HEK293 (cell line): ENCODE measurements around the gene MYO1F.
"Not testable (repeated sequence)": the region's sequence is repeated elsewhere in the genome, so short reads cannot be mapped to it uniquely, and the experiment has no call there.

Experiments used
- CTCF ChIA-PET: fragments of 350-600 bp; formaldehyde crosslinking; extraction: SDS; loops from one replicate; lab custom pipeline; 2021; ENCODE audit warnings: antibody characterized with exemption; lab: Yijun Ruan, JAX
- POLR2A ChIA-PET: fragments of 300-600 bp; formaldehyde crosslinking; extraction: SDS; loops from one replicate; lab custom pipeline; 2020; ENCODE audit warnings: antibody characterized with exemption, inconsistent platforms; lab: Yijun Ruan, JAX
- H3K27ac ChIP-seq: fragments of 200-500 bp; sonication (Bioruptor generic); 2 replicates; pipeline ENCODE4 v1.5.1; 2014; ENCODE audit warnings: low read depth, low read length, control low read depth, inconsistent platforms; ENCODE audit errors: extremely low read depth
- H3K36me3 ChIP-seq, 2 experiments: fragments of 200-500 bp in 1 of 2; sonication (Bioruptor generic) in 1 of 2; 1 replicate in 1 of 2; 2 replicates in 1 of 2; pipeline ENCODE4 v1.5.1; 2014 to 2017; ENCODE audit warnings: inconsistent platforms in 2 of 2, low read length in 2 of 2; ENCODE audit not compliant: control insufficient read depth in 2 of 2, insufficient read depth in 1 of 2
- H3K4me1 ChIP-seq: fragments of 200-500 bp; sonication (Bioruptor generic); 2 replicates; pipeline ENCODE4 v1.5.1; 2014; ENCODE audit warnings: mild to moderate bottlenecking, low read length, inconsistent platforms; ENCODE audit not compliant: control insufficient read depth, insufficient read depth
- H3K4me3 ChIP-seq: 2 replicates; pipeline ENCODE4 v1.5.1; 2011; ENCODE audit warnings: low read depth, mild to moderate bottlenecking, control low read depth, low read length, moderate library complexity
- H3K9me3 ChIP-seq: fragments of 200-500 bp; sonication (Bioruptor generic); 2 replicates; pipeline ENCODE4 v1.5.1; 2014; ENCODE audit warnings: low read depth, low read length, inconsistent platforms; ENCODE audit not compliant: control insufficient read depth, insufficient read depth
- FEZF1 ChIP-seq: fragments of 450-650 bp; formaldehyde crosslinking; IDR thresholded peaks from 2 replicates; pipeline ENCODE4 v1.5.1; 2016; ENCODE audit warnings: missing biosample characterization, missing genetic modification characterization
- GLI2 ChIP-seq: fragments of 450-650 bp; formaldehyde crosslinking; IDR thresholded peaks from 2 replicates; pipeline ENCODE4; 2017; ENCODE audit warnings: missing biosample characterization, missing genetic modification characterization, low read depth, borderline replicate concordance
- GLIS2 ChIP-seq: fragments of 450-650 bp; formaldehyde crosslinking; IDR thresholded peaks from 2 replicates; pipeline ENCODE4 v1.5.1; 2016; ENCODE audit warnings: missing biosample characterization, missing genetic modification characterization
- MEIS1 ChIP-seq: sonication (generic); formaldehyde crosslinking; IDR thresholded peaks from 2 replicates; pipeline ENCODE4 v1.8.1; 2022; ENCODE audit warnings: missing genetic modification reagents, mild to moderate bottlenecking, borderline replicate concordance
- OSR2 ChIP-seq: fragments of 450-650 bp; formaldehyde crosslinking; IDR thresholded peaks from 2 replicates; pipeline ENCODE4 v1.5.1; 2016; ENCODE audit warnings: missing biosample characterization, missing genetic modification characterization
- PRDM1 ChIP-seq: fragments of 450-650 bp; formaldehyde crosslinking; IDR thresholded peaks from 2 replicates; pipeline ENCODE4; 2016; ENCODE audit warnings: missing biosample characterization, missing genetic modification characterization
- WT1 ChIP-seq: fragments of 450-650 bp; formaldehyde crosslinking; IDR thresholded peaks from 2 replicates; pipeline ENCODE4 v1.5.1; 2016; ENCODE audit warnings: missing biosample characterization, missing genetic modification characterization
- ZBTB20 ChIP-seq: fragments of 450-650 bp; formaldehyde crosslinking; IDR thresholded peaks from 2 replicates; pipeline ENCODE4 v1.5.1; 2016; ENCODE audit warnings: missing biosample characterization, missing genetic modification characterization
- ZNF140 ChIP-seq: fragments of 450-650 bp; formaldehyde crosslinking; IDR thresholded peaks from 2 replicates; pipeline ENCODE4 v1.5.1; 2016; ENCODE audit warnings: missing biosample characterization, missing genetic modification characterization
- ZNF169 ChIP-seq: fragments of 450-650 bp; formaldehyde crosslinking; IDR thresholded peaks from 2 replicates; pipeline ENCODE4 v1.5.1; 2016; ENCODE audit warnings: missing biosample characterization, missing genetic modification characterization
- ZNF2 ChIP-seq: fragments of 450-650 bp; formaldehyde crosslinking; IDR thresholded peaks from 2 replicates; pipeline ENCODE4 v1.5.1; 2016; ENCODE audit warnings: missing biosample characterization, missing genetic modification characterization
- ZNF23 ChIP-seq: fragments of 450-650 bp; formaldehyde crosslinking; IDR thresholded peaks from 2 replicates; pipeline ENCODE4 v1.5.1; 2016; ENCODE audit warnings: missing biosample characterization, missing genetic modification characterization, borderline replicate concordance
- ZNF248 ChIP-seq: fragments of 450-650 bp; formaldehyde crosslinking; IDR thresholded peaks from 2 replicates; pipeline ENCODE4 v1.5.1; 2017; ENCODE audit warnings: missing biosample characterization, missing genetic modification characterization
- ZNF274 ChIP-seq, 2 experiments: fragments of 200-500 bp in 1 of 2; fragments of 450-650 bp in 1 of 2; sonication (Bioruptor generic) in 1 of 2; formaldehyde crosslinking in 1 of 2; IDR thresholded peaks; 2 replicates each; pipeline versions ENCODE4 v1.5.1 to v1.6.1; 2014 to 2016; ENCODE audit warnings: borderline replicate concordance in 1 of 2, inconsistent platforms in 1 of 2, low read length in 1 of 2, missing biosample characterization in 1 of 2, missing genetic modification characterization in 1 of 2
- ZNF366 ChIP-seq: fragments of 450-650 bp; formaldehyde crosslinking; conservative IDR thresholded peaks from 2 replicates; pipeline ENCODE4 v1.5.1; 2016; ENCODE audit warnings: missing biosample characterization, missing genetic modification characterization
- ZNF521 ChIP-seq: fragments of 450-650 bp; formaldehyde crosslinking; IDR thresholded peaks from 2 replicates; pipeline ENCODE4 v1.5.1; 2017; ENCODE audit warnings: missing biosample characterization, mild to moderate bottlenecking, missing genetic modification characterization
- ZNF530 ChIP-seq: fragments of 450-650 bp; formaldehyde crosslinking; IDR thresholded peaks from 2 replicates; pipeline ENCODE4 v1.5.1; 2016; ENCODE audit warnings: low read depth, missing biosample characterization, missing genetic modification characterization
- ZNF654 ChIP-seq: fragments of 450-650 bp; formaldehyde crosslinking; IDR thresholded peaks from 2 replicates; pipeline ENCODE4 v1.5.1; 2016; ENCODE audit warnings: low read depth, missing biosample characterization, missing genetic modification characterization
- ZSCAN16 ChIP-seq: fragments of 450-650 bp; formaldehyde crosslinking; IDR thresholded peaks from 2 replicates; pipeline ENCODE4 v1.5.1; 2016; ENCODE audit warnings: missing biosample characterization, missing genetic modification characterization
- TF ChIP-seq, protein P1 (sequence below): fragments of 450-650 bp; formaldehyde crosslinking; IDR thresholded peaks from 2 replicates; pipeline ENCODE4 v1.5.1; 2016; ENCODE audit warnings: missing biosample characterization, missing genetic modification characterization
- TF ChIP-seq, protein P2 (sequence below): fragments of 450-650 bp; formaldehyde crosslinking; IDR thresholded peaks from 2 replicates; pipeline ENCODE4 v1.5.1; 2017; ENCODE audit warnings: missing biosample characterization, missing genetic modification characterization
- TF ChIP-seq, protein P3 (sequence below): fragments of 450-650 bp; formaldehyde crosslinking; IDR thresholded peaks from 2 replicates; pipeline ENCODE4 v1.5.1; 2017; ENCODE audit warnings: missing biosample characterization, missing genetic modification characterization
- TF ChIP-seq, protein P4 (sequence below): fragments of 450-650 bp; formaldehyde crosslinking; IDR thresholded peaks from 2 replicates; pipeline ENCODE4 v1.5.0; 2017; ENCODE audit warnings: missing biosample characterization, missing genetic modification characterization, borderline replicate concordance

MYO1F gene

DNA sequence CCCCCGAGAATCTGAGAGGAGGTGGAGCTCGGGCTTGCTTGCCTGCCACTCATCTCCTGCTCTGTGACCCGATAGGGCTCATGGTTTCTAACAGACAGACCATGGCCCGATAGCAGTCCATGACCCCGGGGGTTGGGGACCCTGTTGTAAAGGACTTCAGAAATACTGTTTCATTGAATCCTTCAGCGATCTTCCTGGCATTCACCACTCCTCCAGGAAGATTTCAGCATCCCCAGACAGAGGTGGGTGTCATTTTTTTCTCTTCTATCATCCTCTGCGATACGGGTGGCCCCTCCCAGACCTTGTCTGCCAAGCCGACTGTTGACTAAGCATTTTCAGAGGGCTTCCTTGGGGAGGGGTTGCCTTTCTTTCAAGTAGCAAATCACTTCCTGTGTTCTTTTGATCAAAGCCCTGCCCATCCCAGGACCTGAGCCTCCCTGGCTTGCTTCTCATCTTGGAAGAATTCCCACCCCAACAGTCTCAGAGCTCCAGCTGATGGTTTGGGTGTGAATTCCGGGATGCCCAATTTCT lies 1.7 kb downstream of the MYO1F start:
- TF ChIP-seq MEIS1 (CRISPR knock-in tag), result no peak
- no peak for TF ChIP-seq ZNF140 (tag by site-specific recombination)
- TF ChIP-seq ZNF248, result no peak
- no peak for TF ChIP-seq FEZF1 (tag by site-specific recombination)
- TF ChIP-seq ZNF654 (tag by site-specific recombination), result no peak
- no peak for TF ChIP-seq OSR2 (tag by site-specific recombination)
- TF ChIP-seq, protein P1, sequence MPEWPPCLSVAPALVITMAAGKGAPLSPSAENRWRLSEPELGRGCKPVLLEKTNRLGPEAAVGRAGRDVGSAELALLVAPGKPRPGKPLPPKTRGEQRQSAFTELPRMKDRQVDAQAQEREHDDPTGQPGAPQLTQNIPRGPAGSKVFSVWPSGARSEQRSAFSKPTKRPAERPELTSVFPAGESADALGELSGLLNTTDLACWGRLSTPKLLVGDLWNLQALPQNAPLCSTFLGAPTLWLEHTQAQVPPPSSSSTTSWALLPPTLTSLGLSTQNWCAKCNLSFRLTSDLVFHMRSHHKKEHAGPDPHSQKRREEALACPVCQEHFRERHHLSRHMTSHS (tag by site-specific recombination), result no peak
- no peak for TF ChIP-seq ZNF530 (tag by site-specific recombination)
- TF ChIP-seq, protein P2, sequence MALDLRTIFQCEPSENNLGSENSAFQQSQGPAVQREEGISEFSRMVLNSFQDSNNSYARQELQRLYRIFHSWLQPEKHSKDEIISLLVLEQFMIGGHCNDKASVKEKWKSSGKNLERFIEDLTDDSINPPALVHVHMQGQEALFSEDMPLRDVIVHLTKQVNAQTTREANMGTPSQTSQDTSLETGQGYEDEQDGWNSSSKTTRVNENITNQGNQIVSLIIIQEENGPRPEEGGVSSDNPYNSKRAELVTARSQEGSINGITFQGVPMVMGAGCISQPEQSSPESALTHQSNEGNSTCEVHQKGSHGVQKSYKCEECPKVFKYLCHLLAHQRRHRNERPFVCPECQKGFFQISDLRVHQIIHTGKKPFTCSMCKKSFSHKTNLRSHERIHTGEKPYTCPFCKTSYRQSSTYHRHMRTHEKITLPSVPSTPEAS, result no peak
- no peak for TF ChIP-seq ZNF169 (tag by site-specific recombination)
- TF ChIP-seq GLIS2 (tag by site-specific recombination), result no peak
- TF ChIP-seq, protein P3, sequence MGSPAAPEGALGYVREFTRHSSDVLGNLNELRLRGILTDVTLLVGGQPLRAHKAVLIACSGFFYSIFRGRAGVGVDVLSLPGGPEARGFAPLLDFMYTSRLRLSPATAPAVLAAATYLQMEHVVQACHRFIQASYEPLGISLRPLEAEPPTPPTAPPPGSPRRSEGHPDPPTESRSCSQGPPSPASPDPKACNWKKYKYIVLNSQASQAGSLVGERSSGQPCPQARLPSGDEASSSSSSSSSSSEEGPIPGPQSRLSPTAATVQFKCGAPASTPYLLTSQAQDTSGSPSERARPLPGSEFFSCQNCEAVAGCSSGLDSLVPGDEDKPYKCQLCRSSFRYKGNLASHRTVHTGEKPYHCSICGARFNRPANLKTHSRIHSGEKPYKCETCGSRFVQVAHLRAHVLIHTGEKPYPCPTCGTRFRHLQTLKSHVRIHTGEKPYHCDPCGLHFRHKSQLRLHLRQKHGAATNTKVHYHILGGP (tag by site-specific recombination), result no peak
- no peak for TF ChIP-seq ZNF274 (IDR thresholded peaks at IDR 0.05; ENCODE audit: low read length)
- no peak for TF ChIP-seq ZNF274 (tag by site-specific recombination; IDR thresholded peaks at IDR 0.05; ENCODE audit: borderline replicate concordance)
- no peaks in the 10 kb centered on the region for H3K4me1 ChIP-seq
- POLR2A ChIA-PET, result interaction anchor here (1.0 kb wide), 1 partner anchor 62 kb away, joined by 4 read pairs; the partner anchor contains the start of gene ZNF414
- H3K27ac ChIP-seq, result no peak overlapping the region
- no peak overlapping the region for H3K4me3 ChIP-seq
- no peaks in the 10 kb centered on the region for H3K36me3 ChIP-seq
- no peaks in the 10 kb centered on the region for H3K9me3 ChIP-seq
- CTCF ChIA-PET, result interaction anchor here (0.6 to 1.0 kb wide), 2 partner anchors 41 to 63 kb away, joined by 3 read pairs; no protein-coding TSS in a partner anchor

DNA sequence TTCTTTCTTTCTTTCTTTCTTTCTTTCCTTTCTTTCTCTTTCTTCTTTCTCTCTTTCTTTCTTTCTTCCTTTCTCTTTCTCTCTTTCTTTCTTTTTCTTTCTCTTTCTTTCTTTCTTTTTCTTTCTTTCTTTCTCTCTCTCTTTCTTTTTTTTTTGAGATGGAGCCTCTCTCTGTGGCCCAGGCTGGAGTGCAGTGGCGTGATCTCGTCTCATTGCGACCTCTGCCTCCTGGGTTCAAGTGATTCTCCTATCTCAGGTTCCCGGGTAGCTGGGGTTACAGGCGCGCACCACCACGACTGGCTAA lies 2.7 kb downstream of the MYO1F start:
- H3K4me3 ChIP-seq, H3K27ac ChIP-seq, POLR2A ChIA-PET, CTCF ChIA-PET, H3K36me3 ChIP-seq, H3K9me3 ChIP-seq, H3K4me1 ChIP-seq: not testable (repeated sequence)
- TF ChIP-seq ZNF366 (tag by site-specific recombination) (peak; percentile 55), PRDM1 (tag by site-specific recombination) (0 out of 2 replicates have a peak, but pooled peaks have one; percentile 45)

DNA sequence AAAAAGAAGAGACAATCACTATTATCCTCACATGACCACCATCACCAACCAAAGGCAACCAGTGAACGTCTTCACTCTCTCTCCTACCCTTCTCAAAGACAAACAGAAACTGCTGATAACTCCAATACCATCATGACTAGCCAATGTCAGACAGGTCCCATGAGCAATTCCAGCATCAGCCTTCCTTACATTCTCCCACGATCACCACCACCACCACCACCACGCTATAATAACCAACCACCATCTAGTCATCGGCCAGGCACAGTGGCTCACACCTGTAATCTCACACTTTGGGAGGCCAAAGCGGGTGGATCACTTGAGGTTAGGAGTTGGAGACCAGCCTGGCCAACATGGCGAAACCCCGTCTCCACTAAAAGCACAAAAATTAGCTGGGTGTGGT lies 3.9 kb downstream of the MYO1F start:
- TF ChIP-seq ZNF2 (tag by site-specific recombination) (no peak), ZBTB20 (no peak), WT1 (tag by site-specific recombination) (no peak), GLI2 (tag by site-specific recombination) (no peak), ZSCAN16 (tag by site-specific recombination) (no peak), ZNF521 (no peak), ZNF23 (no peak)
- TF ChIP-seq, protein P4, sequence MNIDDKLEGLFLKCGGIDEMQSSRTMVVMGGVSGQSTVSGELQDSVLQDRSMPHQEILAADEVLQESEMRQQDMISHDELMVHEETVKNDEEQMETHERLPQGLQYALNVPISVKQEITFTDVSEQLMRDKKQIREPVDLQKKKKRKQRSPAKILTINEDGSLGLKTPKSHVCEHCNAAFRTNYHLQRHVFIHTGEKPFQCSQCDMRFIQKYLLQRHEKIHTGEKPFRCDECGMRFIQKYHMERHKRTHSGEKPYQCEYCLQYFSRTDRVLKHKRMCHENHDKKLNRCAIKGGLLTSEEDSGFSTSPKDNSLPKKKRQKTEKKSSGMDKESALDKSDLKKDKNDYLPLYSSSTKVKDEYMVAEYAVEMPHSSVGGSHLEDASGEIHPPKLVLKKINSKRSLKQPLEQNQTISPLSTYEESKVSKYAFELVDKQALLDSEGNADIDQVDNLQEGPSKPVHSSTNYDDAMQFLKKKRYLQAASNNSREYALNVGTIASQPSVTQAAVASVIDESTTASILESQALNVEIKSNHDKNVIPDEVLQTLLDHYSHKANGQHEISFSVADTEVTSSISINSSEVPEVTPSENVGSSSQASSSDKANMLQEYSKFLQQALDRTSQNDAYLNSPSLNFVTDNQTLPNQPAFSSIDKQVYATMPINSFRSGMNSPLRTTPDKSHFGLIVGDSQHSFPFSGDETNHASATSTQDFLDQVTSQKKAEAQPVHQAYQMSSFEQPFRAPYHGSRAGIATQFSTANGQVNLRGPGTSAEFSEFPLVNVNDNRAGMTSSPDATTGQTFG (tag by site-specific recombination), result no peak
- Histone ChIP-seq H3K4me1 (no peaks in the 10 kb centered on the region), H3K4me3 (no peak overlapping the region), H3K27ac (no peak overlapping the region), H3K9me3 (no peaks in the 10 kb centered on the region), H3K36me3 (no peaks in the 10 kb centered on the region)
- POLR2A ChIA-PET, result no interaction called here
- CTCF ChIA-PET, result no interaction called here
